Testis (tissue), 2 donors: ENCODE results near the gene EXOC3.

Experiments
- CTCF ChIP-seq, 3 experiments: fragments of 450-650 bp in 2 of 3; fragments of 200-600 bp in 1 of 3; sonication (generic) in 1 of 3; IDR thresholded peaks; one replicate each; pipeline ENCODE4 v1.5.1; 2016 to 2019; ENCODE audit warnings: antibody characterized with exemption in 3 of 3, mild to moderate bottlenecking in 2 of 3, moderate library complexity in 1 of 3
- POLR2A ChIP-seq: fragments of 450-650 bp; IDR thresholded peaks from one replicate; pipeline ENCODE4 v1.6.1; 2017; ENCODE audit warnings: antibody characterized with exemption, mild to moderate bottlenecking, moderate library complexity

- TF ChIP-seq CTCF (IDR thresholded peaks at IDR 0.05), result no peak
- TF ChIP-seq POLR2A, result no peak
These were observed 49.4 kb downstream of the EXOC3 start for GRCh38 chr5:492314-492893.
